CD14-positive monocyte (primary cell): Measurements from ENCODE around the gene TBX15. TPM values are rescaled to one million over a fixed set of nuclear protein-coding genes. Genes with fewer than 3 reads are reported as not detected.

Experiments
- DNase-seq, 3 donors: peaks; one replicate each; pipeline ENCODE4 v3.0.0-alpha.2; 2011 to 2022
- H2AFZ ChIP-seq: 2 replicates; pipeline ENCODE4 v1.6.0; 2012; ENCODE audit warnings: mild to moderate bottlenecking, low read depth, low read length, inconsistent platforms; ENCODE audit not compliant: insufficient read depth, poor library complexity, severe bottlenecking
- H3K27ac ChIP-seq, 2 donors: 1 replicate in 1 of 2; 2 replicates in 1 of 2; pipeline ENCODE4 v1.5.1; 2012 to 2013; ENCODE audit warnings: low read length in 2 of 2, control low read depth in 1 of 2, inconsistent platforms in 1 of 2, low read depth in 1 of 2, mild to moderate bottlenecking in 1 of 2
- H3K27me3 ChIP-seq, 2 donors: one replicate each; pipeline versions ENCODE4 v1.6.0 to v1.6.1; 2011 to 2013; ENCODE audit warnings: low read length in 2 of 2; ENCODE audit not compliant: control insufficient read depth in 2 of 2, insufficient read depth in 2 of 2
- H3K36me3 ChIP-seq, 2 donors: replicated peaks in 1 of 2; 1 replicate in 1 of 2; 2 replicates in 1 of 2; pipeline versions ENCODE4 v1.5.1 to v1.6.1; 2012 to 2013; ENCODE audit warnings: low read length in 2 of 2, control low read depth in 1 of 2, inconsistent platforms in 1 of 2, mild to moderate bottlenecking in 1 of 2; ENCODE audit not compliant: insufficient read depth in 2 of 2, control insufficient read depth in 1 of 2
- H3K4me1 ChIP-seq, 2 donors: 1 replicate in 1 of 2; 2 replicates in 1 of 2; pipeline versions ENCODE4 v1.5.1 to v1.6.1; 2012 to 2013; ENCODE audit warnings: low read length in 2 of 2, control low read depth in 1 of 2, inconsistent platforms in 1 of 2, mild to moderate bottlenecking in 1 of 2, moderate library complexity in 1 of 2; ENCODE audit not compliant: insufficient read depth in 2 of 2, control insufficient read depth in 1 of 2
- H3K4me2 ChIP-seq: replicated peaks from 2 replicates; pipeline ENCODE3; 2012; ENCODE audit warnings: low read length, moderate library complexity, mild to moderate bottlenecking; ENCODE audit not compliant: poor library complexity, severe bottlenecking; ENCODE audit errors: extremely low read depth
- H3K4me3 ChIP-seq, 3 experiments: fragments of 200-600 bp in 1 of 3; sonication (generic) in 1 of 3; replicated peaks in 1 of 3; 1 replicate in 2 of 3; 2 replicates in 1 of 3; pipeline ENCODE4 v1.5.1; 2011 to 2013; ENCODE audit warnings: low read length in 3 of 3, mild to moderate bottlenecking in 3 of 3, control low read depth in 2 of 3, low read depth in 2 of 3, inconsistent platforms in 1 of 3, moderate library complexity in 1 of 3
- H3K79me2 ChIP-seq: 2 replicates; pipeline ENCODE4 v1.6.0; 2012; ENCODE audit warnings: mild to moderate bottlenecking, control low read depth, inconsistent platforms, low read length, moderate library complexity; ENCODE audit not compliant: insufficient read depth
- H3K9ac ChIP-seq: 2 replicates; pipeline ENCODE4 v1.6.0; 2017; ENCODE audit warnings: low read length, mild to moderate bottlenecking; ENCODE audit not compliant: insufficient read depth, poor library complexity, severe bottlenecking
- H3K9me3 ChIP-seq, 2 donors: replicated peaks in 1 of 2; 1 replicate in 1 of 2; 2 replicates in 1 of 2; pipeline versions ENCODE4 v1.5.1 to v1.6.1; 2012 to 2013; ENCODE audit warnings: low read length in 2 of 2, control low read depth in 1 of 2; ENCODE audit not compliant: control insufficient read depth in 1 of 2, insufficient read depth in 1 of 2
- H4K20me1 ChIP-seq: 2 replicates; pipeline ENCODE4 v1.6.0; 2012; ENCODE audit warnings: mild to moderate bottlenecking, low read length, control low read depth, moderate library complexity; ENCODE audit not compliant: insufficient read depth
- H3K27ac Mint-ChIP-seq, 7 donors: one replicate each; pipeline ENCODE4 v1.8.0; 2020; ENCODE audit warnings: mild to moderate bottlenecking in 7 of 7, mixed read lengths in 7 of 7, moderate library complexity in 6 of 7, inconsistent platforms in 2 of 7
- H3K27me3 Mint-ChIP-seq, 3 donors: one replicate each; pipeline ENCODE4 v1.8.0; 2021 to 2022; ENCODE audit warnings: low read depth in 3 of 3, mild to moderate bottlenecking in 3 of 3, mixed read lengths in 3 of 3, moderate library complexity in 3 of 3, inconsistent platforms in 1 of 3
- H3K36me3 Mint-ChIP-seq, 2 donors: one replicate each; pipeline ENCODE4 v1.8.0; 2020; ENCODE audit warnings: mixed read lengths in 2 of 2, inconsistent platforms in 1 of 2, mild to moderate bottlenecking in 1 of 2
- H3K4me1 Mint-ChIP-seq: one replicate; pipeline ENCODE4 v1.8.0; 2020; ENCODE audit warnings: mild to moderate bottlenecking, mixed read lengths
- H3K4me3 Mint-ChIP-seq, 2 donors: one replicate each; pipeline ENCODE4 v1.8.0; 2020; ENCODE audit warnings: mild to moderate bottlenecking in 2 of 2, mixed read lengths in 2 of 2, moderate library complexity in 1 of 2
- H3K9me3 Mint-ChIP-seq, 7 donors: one replicate each; pipeline ENCODE4 v1.8.0; 2020 to 2022; ENCODE audit warnings: mixed read lengths in 7 of 7, mild to moderate bottlenecking in 6 of 7, moderate library complexity in 6 of 7, inconsistent platforms in 2 of 7
- CTCF ChIP-seq: fragments of 200-600 bp; IDR thresholded peaks from one replicate; pipeline ENCODE4 v1.8.0; 2022; ENCODE audit warnings: antibody characterized with exemption, mild to moderate bottlenecking
- WGBS: methylation state at CpG from one replicate; pipeline ENCODE4 v1.1.5; 2013; ENCODE audit warnings: missing lambda C conversion rate; ENCODE audit not compliant: insufficient coverage; 5-methylcytosine and 5-hydroxymethylcytosine counted together
- intact Hi-C, 2 donors: fragments of 100-400 bp; cut with micrococcal nuclease; formaldehyde crosslinking; loops; one replicate each; pipeline versions ENCODE4 v1.15.0 to v1.15.1; 2023
- polyA plus RNA-seq, 3 donors: library from polyadenylated mRNA; depleted of rRNA in 1 of 3; unstranded in 2 of 3; stranded (reverse) in 1 of 3; fragments of 300-500 nt in 2 of 3; fragments of >200 nt in 1 of 3; fragmentation: Illumina TruSeq in 2 of 3; gene quantifications; 1 replicate in 2 of 3; 2 replicates in 1 of 3; pipeline ENCODE4 v1.2.3, GENCODE V29; 2012 to 2021

The TBX15 gene
- polyA plus RNA-seq, 3 donors: not detected

- H3K9ac ChIP-seq: no peak overlapping the region
- H3K27ac ChIP-seq: no peak overlapping the region
- H3K9me3 ChIP-seq: peaks cover 0 to 5% of the 10 kb centered on the region in 2 donors
- H3K36me3 ChIP-seq: no peaks in the 10 kb centered on the region
- no peaks in the 10 kb centered on the region for H3K79me2 ChIP-seq
- no peaks in the 10 kb centered on the region for H4K20me1 ChIP-seq
- no peak overlapping the region for H2AFZ ChIP-seq
- no peak overlapping the region for H3K4me3 ChIP-seq
- TF ChIP-seq CTCF: no peak
- DNase-seq: no peak
- no peaks in the 10 kb centered on the region for H3K27me3 ChIP-seq
- no peak overlapping the region for H3K4me2 ChIP-seq
- Mint-ChIP-seq H3K27me3 (no peaks in the 10 kb centered on the region), H3K4me1 (no peaks in the 10 kb centered on the region), H3K36me3 (no peaks in the 10 kb centered on the region), H3K4me3 (no peak overlapping the region), H3K9me3 (peaks cover 0 to 11% (median 6%) of the 10 kb centered on the region in 7 donors), H3K27ac (no peak overlapping the region)
- intact Hi-C loops: no loop called here
- 96% methylated on average over 2 of the region's 3 CpGs for WGBS
- no peaks in the 10 kb centered on the region for H3K4me1 ChIP-seq
Observed at GRCh38 chr1:118863688-118864087, 124.5 kb downstream of the TBX15 start.

GRCh38 chr1:118862755-118863154 is 125.4 kb downstream of the TBX15 start:
- no peaks in the 10 kb centered on the region for H3K36me3 ChIP-seq
- H3K4me3 Mint-ChIP-seq: no peak overlapping the region
- no peaks in the 10 kb centered on the region for H3K27me3 Mint-ChIP-seq
- intact Hi-C loops: no loop called here
- H3K4me2 ChIP-seq: no peak overlapping the region
- H3K9ac ChIP-seq: no peak overlapping the region
- no peaks in the 10 kb centered on the region for H3K4me1 ChIP-seq
- H3K79me2 ChIP-seq: no peaks in the 10 kb centered on the region
- H3K27me3 ChIP-seq: no peaks in the 10 kb centered on the region
- no peaks in the 10 kb centered on the region for H3K4me1 Mint-ChIP-seq
- peaks cover 0 to 5% of the 10 kb centered on the region in 2 donors for H3K9me3 ChIP-seq
- no CpG with 5 or more reads among the region's 2 CpGs for WGBS
- no peak for TF ChIP-seq CTCF
- no peak overlapping the region for H3K27ac ChIP-seq
- H3K27ac Mint-ChIP-seq: no peak overlapping the region
- no peak overlapping the region for H3K4me3 ChIP-seq
- H4K20me1 ChIP-seq: no peaks in the 10 kb centered on the region
- H3K9me3 Mint-ChIP-seq: peaks cover 0 to 11% (median 6%) of the 10 kb centered on the region in 7 donors
- no peaks in the 10 kb centered on the region for H3K36me3 Mint-ChIP-seq
- H2AFZ ChIP-seq: no peak overlapping the region
- no peak for DNase-seq
